T-cell (primary cell): ENCODE measurements around the gene SKI. TPM values are rescaled to one million over a fixed set of nuclear protein-coding genes. Genes with fewer than 3 reads are reported as not detected.
"Not testable (repeated sequence)": the region's sequence is repeated elsewhere in the genome, so short reads cannot be mapped to it uniquely, and the experiment has no call there.

Experiments
- ATAC-seq, 4 experiments: fragments of 200-7000 bp in 3 of 4; fragments of 150-1000 bp in 1 of 4; cut with Tn5 transposase; replicated peaks in 1 of 4; 1 replicate in 3 of 4; 2 replicates in 1 of 4; pipeline ENCODE4 v1.10.0; 2021; ENCODE audit warnings: moderate library complexity in 3 of 4, mild to moderate bottlenecking in 2 of 4, moderate number of reproducible peaks in 1 of 4
- CTCF ChIA-PET, 2 donors: fragments of 300-600 bp; sonication (Branson Sonifier 250); formaldehyde crosslinking; loops; one replicate each; lab custom pipeline; 2022; ENCODE audit warnings: antibody characterized with exemption in 2 of 2; lab: Charles Lee
- POLR2A ChIA-PET, 2 donors: fragments of 300-600 bp; sonication (Branson Sonifier 250); formaldehyde crosslinking; loops; one replicate each; lab custom pipeline; 2022; ENCODE audit warnings: antibody characterized with exemption in 2 of 2; lab: Charles Lee
- DNase-seq, 35 experiments: peaks; one replicate each; pipeline versions ENCODE4 v3.0.0 to v3.0.0-alpha.2; 2013 to 2023
- H3K27ac ChIP-seq: one replicate; pipeline ENCODE4 v1.5.1; 2013; ENCODE audit warnings: low read length
- H3K27me3 ChIP-seq, 2 experiments: replicated peaks in 1 of 2; 1 replicate in 1 of 2; 2 replicates in 1 of 2; pipeline versions ENCODE4 v1.6.1 to v1.7.0; 2013; ENCODE audit warnings: low read length in 1 of 2, mixed read lengths in 1 of 2; ENCODE audit not compliant: control insufficient read depth in 2 of 2, insufficient read depth in 2 of 2; ENCODE audit errors: extremely low read depth in 1 of 2
- H3K36me3 ChIP-seq, 2 donors: 1 replicate in 1 of 2; 2 replicates in 1 of 2; pipeline versions ENCODE4 v1.6.1 to v1.7.0; 2013; ENCODE audit warnings: low read length in 1 of 2; ENCODE audit not compliant: control insufficient read depth in 2 of 2, insufficient read depth in 1 of 2; ENCODE audit errors: extremely low read depth in 1 of 2
- H3K4me1 ChIP-seq, 2 experiments: 1 replicate in 1 of 2; 2 replicates in 1 of 2; pipeline versions ENCODE4 v1.6.1 to v1.7.0; 2013; ENCODE audit warnings: low read length in 2 of 2, mixed read lengths in 1 of 2; ENCODE audit not compliant: insufficient read depth in 2 of 2, control insufficient read depth in 1 of 2; ENCODE audit errors: extremely low read depth in 1 of 2
- H3K4me3 ChIP-seq, 2 donors: 1 replicate in 1 of 2; 2 replicates in 1 of 2; pipeline versions ENCODE4 v1.5.1 to v1.7.0; 2013; ENCODE audit warnings: mild to moderate bottlenecking in 2 of 2, low read length in 1 of 2, moderate library complexity in 1 of 2; ENCODE audit not compliant: control insufficient read depth in 1 of 2; ENCODE audit errors: extremely low read depth in 1 of 2
- H3K9me3 ChIP-seq: 2 replicates; pipeline ENCODE4 v1.7.0; 2013
- H3K27ac Mint-ChIP-seq, 2 donors: one replicate each; pipeline ENCODE4 v1.8.0; 2020 to 2021; ENCODE audit warnings: mild to moderate bottlenecking in 2 of 2, mixed read lengths in 2 of 2
- H3K27me3 Mint-ChIP-seq, 2 donors: one replicate each; pipeline ENCODE4 v1.8.0; 2021 to 2022; ENCODE audit warnings: mixed read lengths in 2 of 2
- H3K36me3 Mint-ChIP-seq: one replicate; pipeline ENCODE4 v1.8.0; 2021; ENCODE audit warnings: mixed read lengths
- H3K4me1 Mint-ChIP-seq, 3 donors: one replicate each; pipeline ENCODE4 v1.8.0; 2020 to 2022; ENCODE audit warnings: mixed read lengths in 3 of 3, mild to moderate bottlenecking in 1 of 3
- H3K4me3 Mint-ChIP-seq, 3 donors: one replicate each; pipeline ENCODE4 v1.8.0; 2020 to 2022; ENCODE audit warnings: mild to moderate bottlenecking in 3 of 3, mixed read lengths in 3 of 3, moderate library complexity in 3 of 3
- H3K9me3 Mint-ChIP-seq, 3 donors: one replicate each; pipeline ENCODE4 v1.8.0; 2020 to 2022; ENCODE audit warnings: mixed read lengths in 3 of 3
- WGBS: methylation state at CpG from one replicate; pipeline ENCODE4 v1.1.5; 2013; ENCODE audit warnings: missing lambda C conversion rate; ENCODE audit not compliant: insufficient coverage; 5-methylcytosine and 5-hydroxymethylcytosine counted together
- total RNA-seq, 35 experiments: library from RNA in 6 of 35; stranded (reverse) in 6 of 35; fragments of 120-200 nt in 1 of 35; gene quantifications; one replicate each; pipeline versions ENCODE4 v1.2.1 to v1.2.4 and lab custom pipeline; 2013 to 2026

SKI gene
- total RNA-seq, 5 donors from 2014 or later (not counting 1 experiment from before 2014, with no cell fraction given) = 137 to 299 (median 157) TPM

GRCh38 chr1:2330519-2331199 lies 102.5 kb downstream of the SKI start:
- ChIA-PET CTCF (no interaction called here), POLR2A (no interaction called here)
- DNase-seq (no peak), ATAC-seq (no peak)
- Mint-ChIP-seq H3K4me1 (peaks cover 0 to 4% (median 0%) of the 10 kb centered on the region in 3 donors), H3K27me3 (peaks cover 0 to 4% of the 10 kb centered on the region in 2 donors), H3K36me3 (no peaks in the 10 kb centered on the region), H3K27ac (no peak overlapping the region), H3K4me3 (no peak overlapping the region), H3K9me3 (no peaks in the 10 kb centered on the region)
- H3K4me1 ChIP-seq = no peaks in the 10 kb centered on the region
- H3K27ac ChIP-seq = no peak overlapping the region
- WGBS = 88% methylated on average over 31 of the region's 31 CpGs
- H3K27me3 ChIP-seq = peaks cover 0 to 4% of the 10 kb centered on the region in 2 experiments
- H3K36me3 ChIP-seq = no peaks in the 10 kb centered on the region
- H3K4me3 ChIP-seq = no peak overlapping the region
- no peaks in the 10 kb centered on the region for H3K9me3 ChIP-seq

DNA sequence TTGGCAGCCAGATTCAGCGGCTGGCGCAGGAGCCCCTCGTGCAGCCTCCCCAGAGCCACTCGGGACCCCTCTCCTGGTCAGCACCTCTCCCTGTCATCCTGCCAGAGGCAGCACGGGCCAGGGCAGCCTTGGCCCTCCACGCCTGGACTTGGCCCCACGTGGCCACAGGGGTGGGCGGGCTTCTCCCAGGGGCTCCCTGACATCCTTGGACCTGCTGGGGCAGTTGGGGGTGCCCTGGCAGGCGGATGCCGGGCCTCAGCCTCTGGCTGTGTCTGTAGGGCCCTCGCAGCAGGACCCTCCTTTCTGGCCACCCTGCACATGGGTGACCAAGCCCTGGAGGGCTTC lies 103.1 kb downstream of the SKI start:
- ChIA-PET CTCF (no interaction called here), POLR2A (no interaction called here)
- no peaks in the 10 kb centered on the region for H3K9me3 ChIP-seq
- H3K36me3 ChIP-seq = no peaks in the 10 kb centered on the region
- ATAC-seq (no peak), DNase-seq (no peak)
- Mint-ChIP-seq H3K36me3 (no peaks in the 10 kb centered on the region), H3K4me1 (peaks cover 0 to 4% (median 0%) of the 10 kb centered on the region in 3 donors), H3K4me3 (no peak overlapping the region), H3K27me3 (peaks cover 0 to 4% of the 10 kb centered on the region in 2 donors), H3K27ac (no peak overlapping the region), H3K9me3 (no peaks in the 10 kb centered on the region)
- no peak overlapping the region for H3K4me3 ChIP-seq
- WGBS = 84% methylated on average over 10 of the region's 11 CpGs
- H3K27me3 ChIP-seq = peaks cover 0 to 4% of the 10 kb centered on the region in 2 experiments
- H3K4me1 ChIP-seq = no peaks in the 10 kb centered on the region
- no peak overlapping the region for H3K27ac ChIP-seq

DNA sequence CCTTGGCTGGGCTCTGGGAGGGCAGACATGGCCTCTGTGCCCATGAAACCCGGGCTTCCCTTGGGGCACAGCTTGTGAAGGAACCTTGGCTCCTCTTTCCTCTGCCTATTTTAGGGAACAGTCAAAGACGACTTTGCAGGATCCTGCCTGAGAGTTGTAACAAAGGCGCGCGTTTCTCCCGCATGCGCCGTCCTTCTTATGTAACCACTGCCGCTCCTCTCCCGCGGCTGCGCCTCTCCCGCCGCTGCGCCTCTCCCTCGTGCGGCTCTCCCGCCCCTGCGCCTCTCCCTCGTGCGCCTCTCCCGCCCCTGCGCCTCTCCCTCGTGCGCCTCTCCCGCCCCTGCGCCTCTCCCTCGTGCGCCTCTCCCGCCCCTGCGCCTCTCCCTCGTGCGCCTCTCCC lies 103.5 kb downstream of the SKI start:
- H3K36me3 Mint-ChIP-seq, H3K4me1 Mint-ChIP-seq, H3K27me3 ChIP-seq, CTCF ChIA-PET, H3K27ac ChIP-seq, DNase-seq, H3K27ac Mint-ChIP-seq, H3K4me3 Mint-ChIP-seq, H3K9me3 Mint-ChIP-seq, H3K4me1 ChIP-seq, H3K9me3 ChIP-seq, POLR2A ChIA-PET, H3K4me3 ChIP-seq, H3K36me3 ChIP-seq, H3K27me3 Mint-ChIP-seq, ATAC-seq: not testable (repeated sequence)
- WGBS = 79% methylated on average over 5 of the region's 33 CpGs

GRCh38 chr1:2334366-2334765 lies 106.2 kb downstream of the SKI start:
- Histone ChIP-seq H3K9me3 (no peaks in the 10 kb centered on the region), H3K27ac (no peak overlapping the region), H3K4me1 (no peaks in the 10 kb centered on the region), H3K27me3 (peaks cover 0 to 4% of the 10 kb centered on the region in 2 experiments), H3K36me3 (no peaks in the 10 kb centered on the region), H3K4me3 (no peak overlapping the region)
- ChIA-PET POLR2A (interaction anchor here in 1 of 2 donors (0.5 kb wide), 1 partner anchor 445 kb away, joined by 8 read pairs; no protein-coding TSS in a partner anchor), CTCF (no interaction called here)
- Mint-ChIP-seq H3K9me3 (no peaks in the 10 kb centered on the region), H3K27me3 (no peaks in the 10 kb centered on the region), H3K4me3 (no peak overlapping the region), H3K4me1 (no peaks in the 10 kb centered on the region), H3K27ac (no peak overlapping the region), H3K36me3 (no peaks in the 10 kb centered on the region)
- DNase-seq = no peak
- WGBS = 88% methylated on average over 21 of the region's 21 CpGs
- ATAC-seq = no peak

GRCh38 chr1:2334883-2335534 lies 106.9 kb downstream of the SKI start:
- Histone ChIP-seq H3K4me3 (no peak overlapping the region), H3K4me1 (no peaks in the 10 kb centered on the region), H3K36me3 (no peaks in the 10 kb centered on the region), H3K9me3 (no peaks in the 10 kb centered on the region), H3K27ac (no peak overlapping the region), H3K27me3 (peaks cover 0 to 4% of the 10 kb centered on the region in 2 experiments)
- ChIA-PET CTCF (no interaction called here), POLR2A (no interaction called here)
- H3K27ac Mint-ChIP-seq = no peak overlapping the region
- no peaks in the 10 kb centered on the region for H3K4me1 Mint-ChIP-seq
- 79% methylated on average over 21 of the region's 33 CpGs for WGBS
- ATAC-seq (no peak), DNase-seq (no peak)
- no peaks in the 10 kb centered on the region for H3K36me3 Mint-ChIP-seq
- H3K27me3 Mint-ChIP-seq = no peaks in the 10 kb centered on the region
- no peaks in the 10 kb centered on the region for H3K9me3 Mint-ChIP-seq
- H3K4me3 Mint-ChIP-seq = no peak overlapping the region

DNA sequence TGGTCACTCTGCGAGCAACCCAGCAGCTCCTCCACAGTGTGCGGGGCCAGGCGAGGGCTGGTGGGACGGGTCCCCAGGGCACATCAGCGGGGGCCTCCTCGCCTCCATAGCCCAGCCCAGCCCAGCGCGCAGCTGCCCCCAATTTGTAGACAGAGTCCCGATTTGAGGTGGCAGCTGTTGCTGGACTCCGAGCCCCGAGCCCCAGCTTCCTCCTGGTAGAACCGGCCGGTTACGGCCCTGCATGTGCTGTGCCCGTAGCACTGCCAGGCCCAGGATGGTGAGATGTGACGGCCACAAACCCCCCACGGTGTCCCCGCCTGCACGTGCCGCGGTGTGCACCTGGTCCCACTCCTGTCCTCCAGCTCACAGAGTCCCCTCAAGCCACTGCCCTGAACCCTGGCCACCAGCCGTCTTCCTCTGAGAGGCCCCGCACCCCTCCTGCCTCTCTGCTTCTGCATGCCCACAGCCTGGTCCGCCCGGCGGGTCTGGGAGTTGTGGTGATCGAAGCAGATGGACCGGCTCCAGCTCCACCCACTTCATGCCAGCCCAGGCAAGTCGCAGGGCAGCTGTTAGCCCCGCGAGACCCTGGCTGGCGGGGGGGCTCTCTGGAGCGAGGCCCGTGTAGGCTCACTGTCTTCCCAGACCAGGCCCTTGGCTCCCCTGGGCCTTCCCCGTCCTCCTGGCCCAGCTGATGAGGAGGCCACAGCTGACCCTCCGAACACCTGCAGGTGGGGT lies 107.8 kb downstream of the SKI start:
- H3K27ac ChIP-seq = no peak overlapping the region
- no peaks in the 10 kb centered on the region for H3K36me3 Mint-ChIP-seq
- ChIA-PET CTCF (no interaction called here), POLR2A (no interaction called here)
- no peak overlapping the region for H3K4me3 ChIP-seq
- H3K4me1 ChIP-seq = no peaks in the 10 kb centered on the region
- H3K27ac Mint-ChIP-seq = no peak overlapping the region
- H3K9me3 ChIP-seq = no peaks in the 10 kb centered on the region
- H3K4me1 Mint-ChIP-seq = no peaks in the 10 kb centered on the region
- 92% methylated on average over 30 of the region's 36 CpGs for WGBS
- ATAC-seq = no peak
- H3K27me3 Mint-ChIP-seq = no peaks in the 10 kb centered on the region
- peaks cover 0 to 4% of the 10 kb centered on the region in 2 experiments for H3K27me3 ChIP-seq
- no peak overlapping the region for H3K4me3 Mint-ChIP-seq
- H3K9me3 Mint-ChIP-seq = no peaks in the 10 kb centered on the region
- no peaks in the 10 kb centered on the region for H3K36me3 ChIP-seq
- no peak for DNase-seq
